NCI-H526 treated with DMSO at 0.1 percent for 48 hours (cell line): ENCODE measurements around the gene FARP1.

ENCODE experiments used
- DNase-seq: peaks from one replicate; lab custom pipeline; 2025; lab: John Stamatoyannopoulos, UW

Gene FARP1

DNA sequence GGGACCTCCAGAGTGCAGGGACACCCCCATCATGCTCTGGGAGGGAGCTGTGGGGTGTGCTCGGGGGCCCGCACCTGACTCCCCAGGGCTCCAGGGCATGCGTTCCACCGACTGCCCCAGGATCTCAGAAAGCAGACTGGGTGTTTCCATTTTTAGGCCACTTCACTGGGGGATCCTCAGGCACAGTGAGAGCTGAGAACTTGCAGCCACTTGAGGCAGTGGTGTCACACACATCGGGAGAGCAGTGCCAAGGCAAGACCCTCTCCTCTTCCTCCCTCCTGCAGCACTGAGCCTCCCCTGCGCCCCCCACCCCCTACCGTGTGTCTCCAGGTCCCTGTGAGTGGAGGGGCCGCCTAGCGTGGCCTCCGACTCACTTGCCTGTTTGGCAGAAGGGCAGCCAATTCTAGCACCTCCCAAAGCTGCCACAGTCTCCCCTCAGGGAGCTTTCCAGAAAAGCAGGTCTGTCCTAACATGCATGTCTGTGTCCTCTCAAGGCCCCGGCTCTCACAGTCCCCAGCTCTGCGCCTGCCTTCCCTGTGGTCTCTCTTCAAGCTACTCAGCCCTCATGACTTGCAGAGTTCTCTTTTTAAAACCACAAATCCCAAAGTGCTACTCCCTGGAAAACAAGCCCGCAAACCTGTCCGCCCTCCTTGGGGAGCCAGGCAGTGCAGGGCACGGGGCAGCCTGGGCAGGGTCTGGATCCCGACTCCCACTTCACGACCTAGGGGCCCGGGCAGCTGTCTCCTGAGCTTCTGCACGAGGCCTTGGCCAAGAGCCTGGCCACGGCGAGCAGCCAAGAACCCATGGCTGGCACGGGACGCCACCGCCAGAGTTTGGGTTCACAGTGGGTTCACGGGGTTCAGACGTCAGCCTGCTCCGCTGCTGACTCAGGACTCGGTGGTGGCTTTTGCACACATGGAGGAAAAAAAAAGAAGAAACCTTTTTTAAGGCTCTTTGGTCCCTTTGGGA is 339.9 kb downstream of the FARP1 start:
- no peak for DNase-seq

DNA sequence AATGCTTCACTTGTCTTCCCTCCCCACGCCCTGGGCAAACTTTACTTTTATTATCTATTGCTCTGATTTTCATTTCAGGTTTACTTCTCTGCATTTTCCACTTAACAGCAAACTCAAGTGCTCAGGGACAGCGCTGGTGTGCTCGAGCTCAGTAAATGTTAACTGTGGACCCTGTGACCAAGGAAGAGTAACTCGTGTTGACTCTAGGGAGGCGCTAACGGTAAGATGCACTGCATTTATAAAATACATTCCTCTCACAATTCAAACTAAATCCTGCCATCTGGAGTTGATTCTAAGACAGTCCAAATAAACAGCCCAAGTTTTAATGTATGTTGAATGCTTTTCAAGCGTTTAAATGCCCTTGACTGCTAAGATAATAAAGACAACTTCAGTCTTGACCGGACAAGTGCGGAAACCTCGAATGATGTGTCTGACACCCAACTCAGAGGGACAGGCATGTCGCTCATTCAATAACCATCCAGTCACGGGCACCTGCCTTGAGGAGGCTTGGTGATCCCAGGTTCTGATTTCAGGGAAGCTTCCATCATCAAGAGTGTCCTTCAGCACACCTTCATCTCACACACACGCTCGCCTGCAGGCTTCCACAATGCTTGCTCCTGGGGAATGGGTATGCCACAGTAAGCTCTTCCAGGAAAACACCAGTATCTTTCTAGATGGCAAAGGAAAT is 340.9 kb downstream of the FARP1 start:
- no peak for DNase-seq

DNA sequence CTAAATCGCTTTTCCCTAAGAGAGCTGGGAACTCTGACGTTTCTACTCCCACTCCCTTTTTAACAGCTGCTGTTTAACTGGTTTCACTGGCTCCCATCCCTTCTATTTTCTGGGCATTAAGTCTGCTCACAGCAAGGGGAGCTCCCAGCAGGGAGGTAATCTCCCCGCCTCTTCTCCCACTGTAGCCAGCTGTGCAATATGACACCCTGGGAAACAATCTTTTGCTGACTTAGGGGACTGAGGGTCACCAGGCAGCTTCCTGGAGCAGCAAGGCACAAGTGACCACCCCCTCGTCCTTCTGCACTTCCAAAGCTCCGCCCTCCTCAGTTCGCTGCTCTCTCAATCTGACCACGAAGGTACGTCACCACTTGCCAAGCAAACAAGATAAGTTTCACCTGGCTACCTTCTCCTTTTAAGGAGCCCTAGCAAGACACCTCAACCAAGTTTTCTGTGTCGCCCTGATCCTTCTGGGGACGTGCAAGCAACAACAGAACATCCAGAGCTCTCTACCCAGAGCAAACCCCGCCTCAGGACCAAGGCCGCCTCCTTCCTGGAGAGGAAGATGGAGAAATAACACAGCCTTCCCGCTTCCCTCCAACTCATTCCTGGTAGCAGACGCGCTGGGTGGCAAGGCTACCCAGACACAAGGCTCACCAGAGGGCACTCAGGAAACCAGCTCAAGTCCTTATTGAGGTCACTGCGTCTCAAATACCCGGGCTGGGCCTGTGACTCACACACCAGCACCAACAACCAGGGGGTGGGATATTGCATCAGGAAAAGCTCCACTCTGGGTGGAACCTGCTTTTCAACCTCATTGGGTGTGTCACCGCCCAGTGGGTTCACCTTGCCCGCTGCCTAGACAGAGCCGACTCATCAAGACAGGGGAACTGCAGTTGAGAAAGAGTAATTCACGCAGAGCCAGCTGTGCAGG is 341.7 kb downstream of the FARP1 start:
- DNase-seq, result peak; percentile 56

DNA sequence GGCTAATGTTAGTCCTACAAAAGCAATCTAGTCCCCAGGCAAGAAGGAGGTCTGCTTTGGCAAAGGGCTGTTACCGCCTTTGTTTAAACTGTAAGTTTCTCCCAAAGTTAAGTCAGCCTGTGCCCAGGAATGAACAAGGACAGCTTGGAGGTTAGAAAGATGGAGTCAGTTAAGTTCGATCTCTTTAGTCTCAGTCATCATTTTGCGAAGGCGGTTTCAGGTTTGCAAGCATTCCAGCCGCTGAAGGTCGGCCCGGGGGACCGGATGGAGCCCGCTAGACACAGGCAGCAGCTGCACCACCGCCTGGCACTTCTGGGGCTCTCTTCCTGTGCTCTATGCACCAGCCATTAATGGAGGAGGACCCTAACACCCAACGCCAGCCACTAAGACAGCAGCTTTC is 342.7 kb downstream of the FARP1 start:
- DNase-seq, result no peak

DNA sequence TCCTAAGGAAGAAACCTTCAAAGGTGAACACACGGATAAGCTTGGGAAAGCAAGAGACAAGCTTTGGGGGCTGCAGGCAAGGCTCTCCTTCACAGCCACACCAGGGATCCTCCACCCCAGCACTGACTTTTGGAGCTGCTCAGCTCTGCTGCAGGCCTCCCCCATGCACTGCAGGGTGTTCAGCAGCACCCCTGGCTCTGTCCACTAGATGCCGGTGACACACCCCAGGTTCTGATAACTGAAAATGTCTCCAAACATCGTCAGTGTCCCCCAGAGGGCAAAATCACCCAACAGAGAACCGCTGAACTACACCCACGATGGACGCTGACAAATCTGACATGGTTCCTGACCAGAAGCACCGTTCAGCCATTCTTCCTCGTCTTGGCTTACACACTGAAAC is 343.5 kb downstream of the FARP1 start:
- no peak for DNase-seq

DNA sequence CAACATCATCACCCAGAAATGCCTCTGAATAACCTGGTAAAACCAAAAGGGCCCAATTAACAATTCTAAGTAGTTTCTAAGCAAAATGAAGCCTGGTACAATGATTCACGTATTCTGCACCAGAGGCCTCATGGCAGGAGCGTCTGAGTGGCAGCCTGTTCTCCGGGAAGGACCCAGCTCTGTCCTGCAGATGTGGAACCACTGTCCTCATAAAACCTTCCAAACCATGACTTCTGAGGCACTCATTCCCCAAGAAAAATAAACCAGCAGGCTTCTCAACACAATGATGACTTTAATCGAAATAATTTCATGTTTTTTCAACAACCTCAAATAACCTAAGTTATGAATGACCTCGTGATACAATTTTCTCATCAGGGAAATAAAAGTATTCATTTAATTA is 344.1 kb downstream of the FARP1 start:
- DNase-seq, result no peak

DNA sequence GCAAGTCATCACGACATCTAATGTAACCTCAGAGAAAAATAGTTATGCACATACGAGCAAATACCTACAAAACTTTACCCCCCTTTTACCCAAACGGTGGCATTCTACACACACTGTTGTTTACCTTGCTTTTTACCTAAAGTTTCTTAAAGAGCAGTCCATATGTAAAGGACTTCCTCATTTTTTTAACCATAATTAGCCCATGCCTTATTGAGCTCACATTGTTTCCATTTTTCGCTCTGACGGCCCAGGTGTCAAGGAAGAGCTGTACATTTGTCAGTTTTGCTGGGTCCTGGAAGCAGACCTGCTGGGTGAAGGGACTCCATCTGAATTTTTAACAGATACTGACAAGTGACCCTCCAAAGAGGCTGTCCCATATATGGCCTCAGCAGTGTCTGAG is 344.6 kb downstream of the FARP1 start:
- DNase-seq, result no peak

DNA sequence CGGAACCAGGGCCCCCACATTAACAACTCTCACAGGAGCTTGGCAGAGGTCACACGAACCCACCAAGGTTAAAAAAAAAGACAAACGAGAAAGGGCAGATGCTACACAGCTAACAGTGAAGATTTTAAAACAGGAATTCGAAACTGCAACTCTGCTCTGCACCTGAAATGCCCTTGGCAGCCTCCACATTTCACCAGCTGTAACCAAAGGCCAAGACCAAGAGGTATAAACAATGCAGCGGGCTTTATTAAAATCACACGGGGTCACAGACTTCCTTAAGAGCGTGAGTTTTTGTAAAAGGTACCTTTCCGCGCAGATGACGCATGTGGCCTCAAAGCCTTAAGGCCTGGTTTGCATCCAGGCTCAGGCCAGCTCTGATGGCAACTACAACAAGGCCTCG is 345.8 kb downstream of the FARP1 start:
- no peak for DNase-seq

DNA sequence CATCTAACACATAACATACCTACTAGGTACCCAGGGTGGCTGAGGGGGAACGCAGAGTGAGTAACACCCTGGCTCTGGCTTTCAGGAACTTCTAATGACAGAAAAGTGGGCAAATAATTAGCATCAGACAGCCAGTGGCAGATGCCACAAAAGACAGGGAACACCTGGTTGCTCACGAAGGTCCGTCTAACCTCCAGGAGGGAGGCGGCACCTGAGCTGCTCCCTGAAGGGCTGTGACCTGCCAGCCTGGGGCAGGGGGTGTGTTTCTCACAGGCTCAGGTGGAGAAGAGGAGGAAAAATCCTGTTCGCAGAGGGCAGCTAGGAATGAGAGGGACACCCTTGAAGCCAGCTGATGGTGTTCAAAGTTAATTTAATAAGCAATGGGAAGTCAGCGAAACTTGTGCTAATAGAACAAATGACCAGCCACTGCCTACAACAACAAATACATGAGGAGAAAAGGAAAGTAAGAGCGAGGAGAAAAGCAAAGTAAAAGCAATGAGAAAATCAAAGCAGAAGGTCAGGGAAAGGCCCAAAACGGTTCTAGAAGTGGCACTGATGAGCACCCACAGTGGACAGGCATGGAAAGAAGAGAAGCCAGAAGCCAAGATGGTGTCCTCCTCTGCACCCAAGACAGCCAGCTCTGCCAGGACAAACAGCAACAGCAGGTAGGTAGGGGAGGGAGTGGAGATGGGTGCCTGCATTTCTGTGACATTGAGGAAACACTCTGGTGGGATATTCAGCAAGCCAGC is 346.7 kb downstream of the FARP1 start:
- DNase-seq, result no peak

DNA sequence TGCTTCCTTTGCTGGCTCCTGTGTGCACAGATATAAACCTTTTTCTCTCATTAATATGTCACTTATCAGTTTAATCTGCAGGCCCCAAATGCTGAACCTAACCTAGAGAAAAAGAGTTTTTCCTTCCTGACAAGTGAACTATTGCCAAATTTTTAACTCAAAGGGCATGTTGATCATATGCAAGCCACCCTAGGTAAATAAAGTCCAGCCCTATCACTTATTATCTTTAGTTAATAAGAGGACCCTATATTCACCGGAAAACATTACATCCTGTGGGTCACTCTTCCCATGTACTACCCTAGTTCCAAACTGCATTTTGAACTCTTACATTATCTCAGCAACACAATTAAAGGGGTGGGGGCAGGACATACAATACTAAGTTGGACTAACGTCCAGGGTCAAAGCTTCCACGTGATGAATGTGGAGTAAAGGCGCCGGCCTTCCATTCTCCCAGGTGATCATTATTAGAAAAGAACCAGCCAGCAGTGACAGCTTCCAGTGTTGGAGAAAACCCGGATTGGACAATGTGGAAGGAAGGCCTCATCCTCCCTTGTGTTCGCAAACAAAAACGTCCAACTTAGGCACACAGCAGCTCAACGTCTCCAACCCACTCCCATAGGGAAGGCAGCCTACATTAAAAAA is 347.4 kb downstream of the FARP1 start:
- no peak for DNase-seq

DNA sequence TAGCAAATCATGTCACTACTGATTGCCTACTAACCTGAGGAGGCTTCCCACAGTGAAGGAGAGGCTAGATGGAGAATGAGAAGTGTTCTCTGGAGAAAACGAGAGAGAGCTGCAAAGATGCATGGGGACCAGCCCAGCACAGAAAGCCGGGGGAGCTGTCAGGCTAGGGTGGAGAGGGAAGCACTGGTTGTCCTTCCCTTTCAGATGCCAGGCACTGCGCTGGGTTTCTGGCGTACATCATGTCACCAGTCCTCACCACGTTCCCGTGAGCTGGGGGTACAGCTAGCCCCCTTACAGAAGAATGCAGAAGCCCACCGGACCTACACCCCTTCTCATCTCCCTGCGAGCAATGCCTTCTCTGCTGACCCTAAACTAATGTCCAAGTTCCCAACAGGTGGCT is 348.0 kb downstream of the FARP1 start:
- no peak for DNase-seq

DNA sequence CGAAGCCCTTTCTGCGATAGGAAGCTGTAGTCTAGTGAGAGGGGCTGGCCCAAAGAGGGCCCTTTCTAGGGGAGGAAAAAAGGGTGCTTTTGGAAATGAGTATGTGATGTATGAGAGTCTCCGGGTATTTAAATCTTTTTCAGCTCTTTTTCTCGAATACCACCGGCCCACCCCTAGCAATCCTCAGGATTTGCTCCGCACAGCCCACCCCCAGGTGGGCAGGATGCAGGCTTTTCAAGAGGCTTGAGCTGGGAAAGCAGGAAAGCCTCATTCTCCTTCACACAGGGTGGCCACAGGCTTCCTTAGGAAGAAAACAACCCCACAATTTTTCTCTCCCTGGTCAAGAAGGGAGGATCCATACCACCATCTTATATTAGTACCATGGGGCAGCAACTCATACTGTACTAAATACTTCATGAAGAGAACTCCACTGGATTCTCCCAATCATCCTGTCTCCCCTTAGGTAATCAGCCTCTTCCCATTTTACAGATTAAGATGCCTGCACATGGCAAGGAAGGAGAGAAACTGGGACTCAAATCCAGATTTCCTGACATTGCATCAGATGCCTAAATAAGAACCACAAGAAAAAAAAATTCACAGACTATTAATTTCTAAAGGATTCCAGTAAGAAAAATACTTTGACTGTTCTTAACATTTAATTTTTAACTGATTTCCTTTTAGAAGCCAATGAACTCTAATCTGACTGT is 349.6 kb downstream of the FARP1 start:
- DNase-seq, result no peak

DNA sequence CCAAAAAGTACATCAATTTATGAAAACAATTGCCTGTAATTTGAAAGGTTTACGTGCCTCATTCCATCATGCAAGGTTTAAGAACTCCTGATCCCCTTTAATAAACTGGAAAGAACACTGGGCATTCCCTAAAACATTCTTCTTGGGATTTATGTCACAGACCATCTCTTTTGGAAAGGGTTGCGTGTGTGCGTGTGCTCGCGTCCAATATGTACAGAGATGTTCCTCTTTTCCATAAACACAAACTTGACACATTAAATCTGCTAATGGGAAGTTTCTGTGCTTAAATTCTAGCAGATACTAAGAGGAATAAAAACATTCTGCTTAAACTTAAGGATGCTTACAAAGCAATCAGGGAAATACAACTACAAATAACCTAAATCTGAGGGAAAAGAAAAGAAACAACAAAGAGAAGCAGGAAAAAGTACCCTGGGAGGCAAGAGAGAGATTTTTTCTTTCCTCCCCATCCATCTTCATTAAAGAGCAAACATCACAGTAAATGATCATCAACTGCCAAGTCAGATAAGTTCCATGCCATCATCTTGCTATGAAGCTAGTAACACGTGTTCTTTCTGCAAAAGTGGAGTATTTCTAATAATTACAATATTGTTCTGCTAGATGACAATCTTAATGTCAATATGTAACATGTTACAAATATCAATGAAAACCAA is 350.3 kb downstream of the FARP1 start:
- DNase-seq, result no peak

DNA sequence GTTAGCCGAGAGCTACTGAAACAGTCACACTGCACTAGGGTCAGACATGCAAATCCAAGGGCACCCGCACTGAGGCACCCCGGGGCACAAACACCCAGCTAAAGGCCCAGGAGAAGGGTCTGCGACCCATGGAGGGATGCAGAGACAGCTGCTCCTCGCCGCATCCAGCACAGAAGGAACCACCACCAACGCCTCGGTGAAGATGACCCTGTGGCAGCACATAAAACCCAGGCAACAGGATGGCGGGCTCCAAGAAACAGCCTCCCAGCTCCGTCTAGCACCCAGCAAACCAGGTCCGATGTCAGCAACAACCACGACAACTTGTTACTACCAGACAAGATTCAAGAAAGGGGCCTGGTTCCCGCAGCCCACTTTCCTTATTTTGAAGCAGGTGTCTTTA is 351.9 kb downstream of the FARP1 start:
- DNase-seq, result peak; percentile 98

DNA sequence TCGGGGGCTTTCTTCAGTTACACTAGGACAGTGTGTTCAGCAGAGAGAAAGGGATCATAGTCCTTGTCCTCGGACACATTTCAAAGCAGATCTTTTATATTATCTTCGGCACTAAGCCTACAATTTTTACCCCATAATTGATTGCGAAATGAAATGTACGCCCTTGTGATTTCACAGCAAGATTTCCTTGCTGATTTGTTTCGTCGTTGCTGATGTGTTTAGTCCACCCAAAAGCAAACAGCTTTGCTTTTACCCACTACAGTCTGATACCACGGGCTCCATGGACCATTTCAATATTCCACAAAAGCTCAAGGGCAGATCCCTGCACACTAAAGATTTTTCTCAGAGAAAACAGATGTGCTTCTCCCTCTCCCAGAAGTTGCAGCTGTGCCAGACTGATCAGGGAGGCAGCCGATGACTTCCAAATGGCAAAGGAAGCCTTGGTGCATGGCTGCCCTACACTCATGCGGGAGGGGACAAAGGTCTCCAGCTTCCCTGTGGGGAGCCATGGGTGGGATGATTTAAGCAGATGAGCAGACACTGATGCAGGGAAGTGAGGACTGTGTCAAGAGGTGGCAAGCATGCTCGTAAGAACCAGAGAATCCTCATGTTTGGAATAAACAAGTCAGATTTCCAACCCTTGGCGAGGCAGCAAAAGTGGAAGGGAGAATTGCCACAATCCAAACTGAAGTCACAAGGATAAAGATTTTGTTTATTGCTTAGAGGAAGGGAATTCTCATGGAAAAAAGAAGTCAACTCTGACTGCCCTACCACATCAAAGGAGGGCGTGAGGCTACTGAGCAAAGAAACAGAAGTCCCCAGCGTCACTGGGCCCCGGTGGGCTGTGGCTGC is 353.0 kb downstream of the FARP1 start:
- DNase-seq, result peak; percentile 67

DNA sequence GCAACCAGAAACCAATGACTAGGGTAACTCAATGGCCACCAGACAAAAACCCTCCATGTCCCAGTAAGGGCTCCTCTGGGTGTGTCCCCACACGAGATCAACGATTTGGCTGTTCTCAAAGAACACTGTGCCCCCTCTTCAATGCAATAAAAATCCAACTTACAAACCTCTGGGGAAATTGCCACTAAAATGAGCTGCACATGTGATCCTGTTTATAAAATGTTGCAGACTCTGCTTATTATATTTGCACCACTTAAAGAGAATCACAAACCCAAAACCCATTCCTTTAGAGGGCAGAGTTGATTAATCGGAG is 353.5 kb downstream of the FARP1 start:
- no peak for DNase-seq

DNA sequence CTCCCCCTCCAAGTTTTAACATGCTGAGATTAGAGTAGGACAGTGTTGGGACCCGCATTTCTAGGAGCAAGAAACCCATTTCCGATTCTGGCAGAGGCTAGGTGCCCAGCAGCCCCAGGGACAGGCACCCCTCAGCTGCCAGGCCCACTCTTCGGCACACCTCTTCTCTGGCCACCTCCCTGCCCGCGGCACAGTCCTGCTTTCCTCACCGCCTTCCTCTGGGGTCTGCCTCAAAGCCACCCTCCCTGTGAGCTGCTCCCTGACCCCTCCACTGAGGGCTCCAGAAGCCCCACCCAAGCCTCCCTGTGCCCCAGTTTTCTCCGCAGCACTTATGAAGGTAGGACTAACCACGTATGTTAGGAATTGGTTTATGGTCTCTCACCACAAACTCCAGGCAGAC is 354.1 kb downstream of the FARP1 start:
- no peak for DNase-seq

DNA sequence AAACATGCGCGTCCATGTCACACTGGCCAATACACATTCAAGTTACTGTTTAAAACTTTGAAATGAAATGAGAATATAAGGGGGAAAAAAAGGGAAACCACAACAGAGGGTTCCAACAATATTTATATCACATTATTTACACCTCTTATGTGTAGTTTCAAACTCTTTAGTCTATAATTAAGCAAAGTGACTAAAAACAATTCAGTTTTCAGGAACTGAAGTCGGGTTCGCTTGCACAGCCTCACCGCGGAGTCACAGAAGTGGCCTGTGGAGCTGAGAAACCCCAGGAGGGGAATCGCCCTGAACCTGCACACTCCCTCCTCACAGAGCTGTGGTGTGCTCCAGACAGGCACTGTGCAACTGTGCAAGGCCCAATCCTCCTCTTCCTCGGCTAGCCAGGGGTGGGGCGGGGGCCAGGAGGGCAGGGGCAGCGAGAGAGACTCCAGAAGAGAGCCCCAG is 358.1 kb downstream of the FARP1 start:
- DNase-seq, result no peak
